GM21619 (cell line): ENCODE data around the gene GRIN2A.

Experiments used
- ATAC-seq: cut with Tn5 transposase; IDR thresholded peaks from one replicate; pipeline ENCODE4 v1.9.1; 2021; ENCODE audit not compliant: unreplicated experiment

The GRIN2A gene

DNA sequence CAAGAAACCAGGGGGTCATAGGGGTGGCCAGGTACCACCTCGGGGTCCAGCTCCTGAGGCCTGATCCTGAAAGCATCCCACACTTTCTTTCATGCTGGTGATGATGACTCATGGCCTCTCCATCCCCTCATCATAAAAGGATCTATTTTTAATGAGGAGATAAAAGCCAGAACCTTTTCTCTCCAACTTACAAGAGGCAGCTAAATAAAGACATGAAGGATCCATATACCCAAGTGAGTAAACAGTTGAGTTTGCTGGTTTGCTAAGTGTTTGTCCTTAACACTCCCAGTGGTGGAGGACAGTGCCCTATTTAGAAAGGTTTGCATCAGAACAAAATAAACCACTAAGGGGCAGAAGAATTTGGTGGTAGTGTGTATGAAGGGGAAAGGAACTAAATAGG is 383.8 kb downstream of the GRIN2A start:
- no peak for ATAC-seq

DNA sequence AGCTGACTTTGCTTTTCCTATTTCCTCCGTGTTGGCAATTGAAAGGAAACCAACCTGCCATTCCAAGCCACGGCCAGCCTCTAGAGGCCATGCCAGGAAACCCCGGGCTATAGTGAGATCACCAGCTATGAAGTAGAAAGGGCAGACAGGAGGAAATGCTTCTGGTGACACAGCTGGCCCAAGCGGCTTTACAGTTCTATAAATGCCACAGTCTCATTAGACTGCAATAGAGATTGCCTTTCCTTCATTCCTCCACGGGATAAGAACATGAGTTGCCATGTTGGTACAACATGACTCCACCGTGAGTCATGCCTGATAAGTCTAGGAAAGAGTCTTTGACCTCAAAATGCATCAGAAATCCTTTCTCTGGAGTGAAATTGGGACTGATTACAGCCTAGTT is 384.9 kb downstream of the GRIN2A start:
- no peak for ATAC-seq

DNA sequence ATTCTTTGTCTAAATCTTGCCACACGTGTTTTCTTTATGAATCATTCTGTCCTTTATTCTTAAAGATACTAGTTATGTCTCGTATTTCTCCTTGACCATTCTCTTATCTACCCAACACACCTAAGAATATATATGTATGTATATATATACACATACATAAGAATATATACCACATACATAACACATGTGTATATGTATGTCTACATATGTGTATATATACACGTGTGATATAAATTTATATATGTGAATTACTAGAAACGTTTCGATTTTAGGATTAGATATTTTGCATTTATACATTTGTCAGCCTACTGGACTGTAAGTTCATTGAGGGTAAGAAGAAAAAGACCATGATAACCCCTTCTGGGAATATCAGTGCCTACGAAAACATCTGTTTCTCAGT is 388.6 kb downstream of the GRIN2A start:
- no peak for ATAC-seq

DNA sequence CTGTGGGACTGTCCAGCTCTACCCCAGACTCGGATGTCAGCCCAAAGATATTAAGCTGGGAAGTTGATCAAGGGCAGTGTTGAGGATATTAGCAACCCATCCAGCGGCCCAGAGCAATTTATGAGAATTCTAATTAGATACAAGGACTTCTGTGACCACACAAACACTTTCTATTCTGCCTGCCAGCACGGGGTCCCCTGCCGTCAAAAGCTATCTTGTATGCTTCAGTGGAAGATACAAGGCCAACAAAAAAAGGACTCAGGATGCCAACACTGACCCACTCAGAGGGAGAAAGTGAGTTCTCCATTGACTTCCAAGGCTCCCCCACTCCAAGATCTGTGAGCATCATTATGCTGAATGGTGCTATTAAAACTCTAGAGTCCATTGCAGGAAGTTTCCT is 390.7 kb downstream of the GRIN2A start:
- ATAC-seq = no peak

DNA sequence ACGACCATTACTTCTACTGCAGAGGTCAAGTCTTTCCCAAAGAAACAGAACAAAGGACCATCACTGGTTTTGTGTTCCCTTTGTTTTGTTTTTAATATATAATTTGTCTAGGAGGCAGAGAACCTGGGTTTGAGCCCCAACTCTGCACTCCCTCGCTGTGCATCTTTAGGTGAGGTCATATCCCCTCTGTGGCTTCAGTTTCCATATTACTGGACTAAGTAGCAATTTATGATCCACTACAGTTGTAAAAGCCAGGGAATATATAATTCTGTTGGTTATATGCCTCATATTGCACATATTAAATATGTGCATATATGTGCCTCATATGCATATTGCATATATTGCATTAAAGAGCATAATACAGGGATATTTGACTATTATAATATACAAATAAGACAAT is 392.0 kb downstream of the GRIN2A start:
- ATAC-seq = no peak

DNA sequence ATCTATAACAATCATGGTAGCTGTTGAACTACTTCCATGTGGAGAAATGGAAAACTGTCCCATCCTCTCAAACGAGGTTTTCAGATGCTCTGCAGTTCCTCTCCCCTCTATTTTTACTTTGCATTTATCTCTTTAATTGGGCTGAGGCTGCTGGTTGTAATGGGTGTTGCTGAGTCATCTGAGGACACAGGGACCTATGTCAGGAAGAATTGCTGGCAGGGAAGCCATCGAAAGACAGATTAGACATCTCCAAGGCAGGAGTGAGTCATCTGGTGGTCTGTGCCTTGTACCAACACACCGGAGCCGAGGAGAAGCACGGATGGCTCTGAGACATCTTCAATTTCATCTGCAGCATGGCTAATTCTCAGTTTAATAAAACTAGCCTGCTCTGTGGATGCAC is 394.5 kb downstream of the GRIN2A start:
- ATAC-seq = no peak

DNA sequence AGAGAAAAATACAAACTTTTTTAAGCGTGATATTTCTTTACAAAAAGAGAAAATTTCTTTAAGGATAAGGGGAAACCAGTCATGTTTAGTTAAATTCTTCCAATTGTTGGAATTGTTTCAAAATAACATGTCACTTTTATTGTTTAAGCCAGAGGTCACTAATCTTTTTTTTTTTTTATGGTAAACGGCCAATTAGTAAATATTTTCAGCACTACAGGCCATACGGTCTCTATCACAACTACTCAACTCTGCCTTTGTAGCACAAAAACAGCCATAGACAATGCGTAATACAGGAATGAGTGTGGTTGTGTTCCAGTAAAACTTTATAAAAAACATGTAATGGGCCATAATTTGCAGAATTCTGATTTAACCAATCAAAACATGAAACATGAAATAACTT is 401.4 kb downstream of the GRIN2A start:
- ATAC-seq = no peak

DNA sequence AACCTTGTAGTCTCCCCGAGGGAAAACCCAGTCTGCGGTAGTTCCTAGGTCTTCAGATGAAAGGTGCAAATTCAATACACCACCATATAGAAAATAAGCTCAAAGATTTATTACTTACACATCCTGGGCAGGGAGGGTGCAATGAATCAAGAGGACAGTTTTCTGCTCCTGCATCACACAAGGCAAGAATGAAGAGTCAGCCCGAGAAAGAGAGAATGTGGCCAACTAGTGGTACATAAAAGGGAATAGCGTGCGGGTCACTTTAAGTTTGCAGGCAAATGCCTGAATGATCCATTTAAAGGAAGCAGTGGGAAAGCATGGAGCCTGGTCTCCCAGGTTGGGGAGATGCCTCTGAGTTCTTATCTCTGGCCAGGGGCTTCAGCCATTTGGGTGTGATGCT is 403.4 kb downstream of the GRIN2A start:
- ATAC-seq = no peak

DNA sequence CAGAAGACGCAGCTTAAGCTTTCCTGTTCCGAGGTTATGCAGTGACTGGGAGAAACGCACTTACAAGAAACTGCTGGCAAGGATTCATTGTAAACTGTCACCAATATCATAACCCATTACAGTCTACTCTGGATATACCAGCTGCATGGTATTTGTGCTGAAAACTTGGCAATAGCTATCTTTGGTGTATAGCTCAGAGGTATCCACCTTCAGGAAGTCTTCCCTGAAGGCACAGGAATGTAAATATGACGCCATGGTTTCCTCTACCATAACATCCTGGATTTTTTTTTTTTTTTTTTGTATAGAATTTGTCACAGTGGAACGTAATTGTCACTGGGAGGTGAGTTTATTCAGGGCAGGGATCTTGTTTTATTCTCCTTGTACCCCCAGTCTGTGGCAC is 406.2 kb downstream of the GRIN2A start:
- ATAC-seq = no peak

DNA sequence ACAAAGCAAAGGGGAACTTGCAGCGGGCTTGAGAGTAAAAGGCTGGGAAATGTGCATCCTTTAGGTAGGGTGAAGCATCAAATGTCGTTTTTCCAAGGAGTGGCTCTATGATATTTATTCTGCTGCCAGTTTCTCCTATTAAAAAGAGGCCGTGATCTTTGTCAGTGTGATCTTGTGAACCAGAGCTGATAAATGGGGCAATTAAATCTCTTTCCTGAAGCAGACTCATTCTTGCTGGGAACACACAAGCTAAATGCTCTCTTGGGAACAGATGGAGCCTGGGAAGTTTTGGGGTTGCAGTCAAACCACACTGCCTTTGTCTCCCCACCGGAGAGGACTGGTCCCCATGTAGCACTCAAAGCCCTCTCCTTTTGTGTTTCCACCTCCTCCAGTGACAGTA is 408.9 kb downstream of the GRIN2A start:
- no peak for ATAC-seq

DNA sequence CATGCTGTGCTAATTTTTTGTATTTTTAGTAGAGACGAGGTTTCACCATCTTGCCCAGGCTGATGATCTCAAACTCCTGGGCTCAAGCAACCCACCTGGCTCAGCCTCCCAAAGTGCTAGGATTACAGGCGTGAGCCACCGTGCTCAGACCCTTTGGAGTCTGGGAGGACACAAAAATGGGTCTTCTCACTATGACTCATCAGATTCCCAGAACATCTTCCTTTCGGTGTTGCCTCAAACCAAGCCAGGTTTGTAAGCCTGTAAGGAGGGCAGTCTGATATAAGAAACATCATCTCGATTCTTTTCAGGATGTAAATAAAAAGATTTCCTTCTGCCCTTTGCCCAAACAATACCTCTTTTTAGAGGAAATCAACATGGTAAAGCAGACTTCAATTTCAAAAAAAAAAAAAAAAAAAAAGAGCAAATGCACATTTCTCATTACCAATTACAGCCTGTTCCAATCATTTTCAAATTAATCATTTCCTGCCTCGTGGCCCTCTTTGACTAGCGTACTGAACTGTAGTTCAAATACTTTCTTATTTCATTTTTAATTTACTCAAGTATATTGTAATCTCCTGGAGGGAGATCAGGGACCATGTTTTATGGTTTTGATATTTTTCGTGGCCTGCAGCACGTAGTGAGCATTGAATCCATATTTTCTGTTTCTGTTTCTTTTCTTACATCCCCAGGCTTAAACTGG is 409.6 kb downstream of the GRIN2A start:
- no peak for ATAC-seq

DNA sequence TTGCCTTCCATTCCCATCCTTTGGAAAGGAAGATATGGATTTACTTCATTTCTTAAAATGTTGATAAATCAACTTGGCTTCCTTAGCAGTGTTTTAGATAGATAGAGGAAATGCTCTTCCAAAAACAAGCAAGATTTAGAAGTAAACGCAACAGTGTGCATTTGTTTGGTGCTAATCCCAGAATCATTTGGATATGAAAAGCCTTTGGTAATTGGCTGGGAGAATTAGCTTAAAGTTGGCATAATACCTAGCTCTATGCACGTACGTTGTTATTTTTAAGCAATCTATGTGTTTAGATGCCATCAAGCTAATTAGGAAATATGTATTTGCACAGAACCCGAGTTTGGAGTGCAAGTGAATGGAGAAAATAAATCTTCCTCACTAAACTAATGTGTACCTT is 415.3 kb downstream of the GRIN2A start:
- no peak for ATAC-seq

DNA sequence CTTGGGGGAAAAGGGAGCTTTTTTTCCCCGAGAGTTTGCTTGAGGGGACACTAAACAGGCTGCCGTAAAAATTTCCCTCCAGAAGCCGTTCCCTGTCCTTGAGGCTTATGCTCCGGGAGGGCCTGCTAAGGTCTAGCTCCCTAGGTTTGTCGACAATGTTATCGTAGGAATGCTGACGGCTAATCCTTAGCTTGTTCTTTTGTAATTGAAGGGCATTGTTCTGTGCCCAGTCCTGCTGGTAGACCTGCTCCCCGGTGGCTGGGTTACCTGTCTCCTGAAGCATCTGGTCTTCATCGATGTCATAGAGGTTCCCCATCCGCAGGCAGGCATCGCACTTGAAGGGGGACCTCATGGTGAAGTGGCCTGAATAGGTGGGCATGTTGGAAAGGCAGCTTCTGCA is 418.7 kb downstream of the GRIN2A start:
- no peak for ATAC-seq

DNA sequence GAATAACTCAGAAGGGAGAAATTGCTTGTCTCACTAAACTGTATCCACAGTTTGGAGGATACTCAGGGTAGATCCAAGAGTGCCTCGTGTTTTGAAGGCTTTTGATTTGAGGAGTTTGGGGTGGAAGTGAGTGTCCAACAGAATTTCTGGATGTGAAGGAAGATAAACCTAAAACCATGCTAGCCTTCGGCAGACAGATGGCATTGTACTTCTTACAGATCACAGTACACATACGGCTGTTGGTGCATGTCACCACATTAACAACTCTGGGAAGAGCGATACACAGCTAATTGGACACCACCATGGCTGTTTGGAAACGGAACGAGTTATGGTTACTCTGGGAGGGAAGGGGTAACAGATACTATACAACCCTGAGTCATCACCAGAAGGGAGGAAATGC is 420.4 kb downstream of the GRIN2A start:
- ATAC-seq = no peak

DNA sequence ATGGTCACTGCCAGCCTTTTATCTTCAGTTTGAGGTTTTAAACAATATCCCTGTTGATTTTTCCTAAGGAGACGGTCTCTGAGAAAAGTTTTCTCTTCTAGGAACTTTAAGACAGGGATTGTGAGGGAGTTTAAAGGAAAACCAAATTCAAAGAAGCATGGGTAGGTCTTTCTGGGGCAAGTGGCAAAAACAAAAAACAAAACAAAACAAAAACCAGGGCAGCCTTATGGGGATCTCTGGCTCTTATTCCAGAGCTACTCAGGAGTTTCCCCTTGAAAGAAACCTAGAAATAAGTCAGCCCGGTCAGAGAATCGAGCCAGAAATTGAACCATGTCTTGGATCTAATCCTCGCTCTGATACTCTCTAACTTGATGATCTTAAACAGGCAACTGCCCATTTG is 424.5 kb downstream of the GRIN2A start:
- ATAC-seq = no peak

DNA sequence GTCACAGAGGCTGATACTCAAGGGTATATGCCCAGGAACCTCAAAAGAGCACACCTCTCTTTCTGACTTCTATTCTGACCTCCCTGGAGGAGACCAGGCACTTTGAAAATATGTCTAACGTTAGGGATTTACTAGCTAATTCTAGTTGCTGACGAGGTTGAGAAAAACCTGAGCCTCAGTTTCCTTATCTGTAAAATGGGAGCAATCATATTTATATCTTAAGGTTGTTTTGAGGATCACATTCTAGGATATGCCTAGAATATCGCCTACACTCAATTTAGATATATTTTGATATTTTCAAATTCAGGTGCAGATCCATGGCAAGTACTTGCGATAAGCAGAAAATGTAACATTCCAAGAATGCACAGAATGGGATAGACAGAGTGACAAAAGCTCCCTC is 425.8 kb downstream of the GRIN2A start:
- ATAC-seq = no peak

DNA sequence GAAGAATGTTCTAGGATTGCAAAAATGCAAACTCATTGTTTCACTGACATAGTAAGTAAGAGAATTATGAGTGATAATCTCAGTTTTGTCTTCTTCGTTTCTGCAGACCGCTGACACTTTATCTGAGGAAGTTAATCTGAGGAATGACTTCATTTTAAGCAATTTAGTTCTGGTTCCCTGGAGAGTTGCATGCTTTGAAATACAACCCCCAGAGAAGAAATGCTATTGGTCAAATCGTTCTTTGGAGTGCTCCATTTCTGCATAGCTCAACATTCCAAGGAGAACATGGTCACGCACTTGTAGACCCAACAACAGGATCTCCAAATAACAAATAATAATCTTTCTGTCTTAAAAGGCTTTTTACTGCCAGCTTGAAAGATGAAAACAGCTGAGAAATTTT is 427.1 kb downstream of the GRIN2A start:
- no peak for ATAC-seq

DNA sequence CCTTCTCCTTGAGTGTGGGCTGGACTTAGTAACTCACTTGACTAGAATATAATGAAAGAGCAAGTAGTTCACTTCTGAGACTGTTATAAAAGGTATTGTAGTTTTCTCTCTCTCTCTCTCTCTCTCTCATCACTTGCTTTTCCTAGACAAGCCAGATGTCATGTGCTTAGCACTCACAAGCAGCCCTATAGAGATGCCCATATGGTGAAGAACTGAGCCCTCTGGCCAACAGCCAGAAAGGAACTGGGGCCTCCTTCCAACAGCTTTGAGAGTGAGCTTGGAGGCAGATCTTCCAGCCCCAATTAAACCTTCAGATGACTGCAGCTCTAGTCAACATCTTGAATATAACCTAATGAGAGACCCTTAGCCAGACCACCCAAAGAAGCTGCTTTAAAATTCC is 440.5 kb downstream of the GRIN2A start:
- no peak for ATAC-seq

DNA sequence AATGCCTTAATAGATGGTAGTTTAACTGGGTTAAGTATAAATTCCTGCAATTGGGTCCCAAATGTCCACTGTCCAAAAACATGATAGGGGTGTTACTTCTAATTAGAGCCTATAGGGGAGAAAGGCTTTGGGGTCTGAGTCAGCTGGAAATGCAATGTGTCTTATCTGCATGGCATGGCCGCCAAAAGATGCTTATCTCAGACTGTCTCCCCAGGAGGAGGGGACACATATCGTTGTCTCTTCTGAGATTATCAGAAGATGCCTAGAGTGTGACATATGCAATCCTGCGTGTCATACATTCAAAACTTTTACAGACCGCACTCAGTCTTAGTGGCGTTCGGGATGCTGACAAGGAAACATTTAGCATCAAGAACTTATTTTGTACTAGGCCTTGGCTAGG is 442.9 kb downstream of the GRIN2A start:
- ATAC-seq = no peak

DNA sequence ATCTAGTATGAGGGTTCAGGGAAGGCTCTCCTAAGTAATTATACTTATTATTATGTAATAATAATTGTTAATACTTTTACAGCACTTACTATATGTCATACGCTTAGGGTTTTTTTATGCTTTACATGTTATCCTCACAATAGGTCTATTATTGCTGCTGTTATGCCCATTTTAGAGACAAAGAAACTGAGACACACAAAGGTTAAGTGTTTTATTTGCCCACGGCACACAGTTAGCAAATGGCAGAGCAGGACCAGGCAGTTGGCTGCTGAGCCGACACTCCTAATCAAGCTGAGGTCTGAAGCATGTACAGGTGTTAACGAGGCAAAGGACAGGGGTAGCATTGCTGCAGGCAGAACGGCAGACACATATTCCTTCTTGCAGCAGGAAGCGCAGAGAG is 443.5 kb downstream of the GRIN2A start:
- ATAC-seq = no peak

DNA sequence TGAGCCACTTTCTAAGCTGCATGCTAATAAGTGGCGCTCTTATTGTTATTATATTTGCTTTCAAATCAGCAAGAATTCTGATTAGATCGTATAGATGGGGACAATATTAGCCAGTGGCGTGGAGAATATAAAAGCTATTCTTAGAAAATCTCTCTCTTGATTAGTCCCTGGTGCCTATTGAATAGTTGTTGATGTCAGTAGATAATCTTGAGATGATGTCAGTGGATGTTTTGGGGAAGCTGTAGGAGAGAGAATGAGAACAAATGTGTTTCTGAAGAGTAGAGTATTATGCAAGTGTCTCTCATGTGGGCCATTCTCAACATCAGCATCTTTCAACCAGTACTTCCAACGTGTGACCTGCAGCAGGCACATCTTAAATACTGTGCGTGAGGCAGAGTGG is 445.7 kb downstream of the GRIN2A start:
- no peak for ATAC-seq

DNA sequence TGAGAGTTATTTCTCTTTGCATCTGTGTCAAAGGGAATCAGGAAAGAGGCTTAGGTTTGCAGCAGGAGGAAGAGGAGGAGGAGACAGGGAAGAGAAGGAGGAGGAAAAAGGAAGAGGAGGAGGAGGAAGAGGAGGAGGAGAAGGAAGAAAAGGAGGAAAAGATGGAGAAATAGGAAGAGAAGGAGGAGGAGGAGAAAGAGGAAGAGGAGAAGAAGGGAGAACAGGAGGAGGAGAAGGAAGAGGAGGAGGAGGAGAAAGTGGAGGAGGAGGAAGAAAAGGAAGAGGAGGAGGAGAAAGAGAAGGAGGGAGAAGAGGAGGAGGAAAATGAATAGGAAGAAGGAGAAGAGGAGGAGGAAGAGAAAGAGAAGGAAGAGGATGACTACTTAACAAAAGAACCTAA is 459.1 kb downstream of the GRIN2A start:
- ATAC-seq = no peak

DNA sequence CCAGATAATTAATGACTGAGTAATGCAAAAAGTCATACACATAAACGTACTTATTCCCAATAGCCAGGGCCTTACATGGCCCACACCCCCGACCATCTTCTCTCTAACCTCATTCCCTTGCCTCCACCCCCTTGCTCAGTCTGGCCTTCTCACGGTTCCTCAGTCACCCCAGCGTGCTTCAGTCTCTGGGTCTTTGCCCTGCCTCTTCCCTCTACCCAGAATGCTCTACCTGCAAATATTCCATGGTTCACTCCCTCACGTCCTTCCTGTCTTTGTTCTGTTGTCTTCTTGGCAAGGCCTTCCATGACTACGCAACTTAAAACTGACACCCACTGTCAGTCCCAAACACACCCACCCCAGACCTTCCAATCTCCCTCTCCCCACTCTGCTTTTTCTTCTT is 468.3 kb downstream of the GRIN2A start:
- ATAC-seq = no peak

DNA sequence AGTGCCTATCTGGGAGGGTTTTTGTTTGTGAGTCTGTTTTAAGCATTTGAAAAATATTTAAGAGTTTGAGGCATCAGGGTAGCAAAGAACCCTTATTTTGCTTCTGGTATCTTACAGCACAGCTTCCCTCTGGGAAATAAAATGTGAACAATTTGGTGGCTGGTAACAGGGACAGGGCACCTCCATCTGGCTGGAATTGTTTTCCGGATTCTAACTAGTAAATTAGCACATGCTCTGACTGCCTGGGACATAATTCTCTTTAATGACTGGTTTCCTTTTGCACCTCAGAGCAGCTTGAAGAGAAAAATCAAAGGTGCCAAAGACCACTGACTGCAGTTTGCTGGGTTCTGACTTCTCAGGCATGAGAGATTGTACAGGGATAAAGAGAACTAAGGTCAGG is 469.1 kb downstream of the GRIN2A start:
- no peak for ATAC-seq
